GM19193 (cell line): ENCODE measurements around the gene GCKR.

Experiments used
- POLR2A ChIP-seq: IDR thresholded peaks from 4 replicates; pipeline ENCODE4 v1.6.1; 2011; ENCODE audit not compliant: insufficient read depth, insufficient read length; ENCODE audit errors: extremely low read depth

The GCKR gene

DNA sequence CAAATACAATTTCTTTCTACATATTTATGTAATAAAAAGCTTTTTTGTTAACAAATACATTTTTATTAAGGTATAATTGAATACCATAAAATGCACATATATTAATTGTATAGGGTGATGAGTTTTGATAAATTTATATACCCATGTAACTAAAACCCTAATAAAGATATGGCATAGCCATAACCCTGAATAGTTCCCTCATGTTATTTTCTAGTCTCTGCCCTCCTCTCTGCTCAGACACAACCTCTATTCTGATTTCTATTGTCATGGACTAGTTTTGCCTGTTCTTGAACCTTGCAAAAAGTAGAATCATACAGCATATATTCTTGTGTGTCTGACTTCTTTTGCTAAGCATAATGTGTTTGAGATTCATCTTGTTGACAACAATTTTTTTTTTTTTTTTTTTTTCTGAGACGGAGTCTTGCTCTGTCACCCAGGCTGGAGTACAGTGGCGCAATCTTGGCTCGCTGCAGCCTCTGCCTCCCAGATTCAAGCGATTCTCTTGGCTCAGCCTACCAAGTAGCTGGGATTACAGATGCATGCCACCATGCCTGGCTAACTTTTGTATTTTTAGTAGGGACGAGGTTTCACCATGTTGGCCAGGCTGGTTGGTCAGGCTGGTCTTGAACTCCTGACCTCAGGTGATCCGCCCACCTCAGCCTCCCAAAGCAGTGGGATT, 47.6 kb downstream of the GCKR start:
- no peak for TF ChIP-seq POLR2A

DNA sequence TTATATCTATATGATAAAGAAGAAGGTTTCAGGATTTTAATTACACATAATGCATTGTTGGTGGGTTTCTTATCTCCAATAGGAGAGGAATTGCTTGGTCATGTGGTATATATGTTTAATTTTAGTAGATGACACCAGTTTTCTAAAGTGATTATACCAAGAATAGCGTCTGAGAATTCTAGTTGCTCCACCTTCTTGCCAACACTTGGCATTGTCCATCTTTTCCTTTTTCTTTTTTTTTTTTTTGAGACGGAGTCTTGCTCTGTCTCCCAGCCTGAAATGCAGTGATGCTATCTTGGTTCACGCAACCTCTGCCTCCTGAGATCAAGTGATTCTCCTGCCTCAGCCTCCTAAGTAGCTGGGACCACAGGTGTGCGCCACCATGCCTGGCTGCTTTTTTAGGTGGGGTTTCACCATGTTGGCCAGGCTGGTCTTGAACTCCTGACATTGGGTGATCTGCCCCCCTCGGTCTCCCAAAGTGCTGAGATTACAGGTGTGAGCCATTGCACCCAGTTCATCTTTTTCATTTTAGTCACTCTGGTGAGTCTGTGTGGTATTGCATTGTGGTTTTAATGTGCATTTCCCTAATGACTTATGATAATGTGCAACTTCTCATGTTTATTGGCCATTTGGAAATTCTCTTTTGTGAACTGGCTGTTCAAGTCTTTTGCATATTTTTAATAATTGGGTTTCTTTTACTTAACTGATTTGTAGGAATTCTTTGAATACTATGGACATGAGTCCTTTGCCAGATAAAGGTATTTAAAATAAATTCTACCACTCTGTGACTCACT, 48.9 kb downstream of the GCKR start:
- no peak for TF ChIP-seq POLR2A

- no peak for TF ChIP-seq POLR2A
Observed at GRCh38 chr2:27549303-27549702, 52.7 kb downstream of the GCKR start.

GRCh38 chr2:27551514-27551913, 54.9 kb downstream of the GCKR start:
- TF ChIP-seq POLR2A = no peak

DNA sequence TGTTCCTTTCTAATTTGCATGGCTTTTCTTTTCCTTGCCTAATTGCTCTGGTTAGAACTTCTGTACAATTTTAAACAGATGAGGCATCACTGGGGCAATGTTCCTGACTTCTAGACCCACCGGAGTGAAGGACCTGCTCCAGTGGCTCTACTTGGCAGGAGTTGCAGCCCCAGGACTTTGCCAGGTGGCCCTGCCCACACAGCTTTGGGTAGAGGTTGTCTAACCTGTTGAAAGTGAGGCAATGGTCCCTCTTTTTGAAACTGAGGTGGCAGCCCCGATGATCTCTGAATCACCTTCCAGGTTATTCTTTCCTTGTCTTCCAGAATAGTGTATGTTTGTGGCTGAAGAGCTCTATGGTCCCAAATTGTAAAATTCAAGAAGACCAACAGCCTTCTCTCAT, 56.3 kb downstream of the GCKR start:
- TF ChIP-seq POLR2A = no peak

- TF ChIP-seq POLR2A = no peak
Observed at GRCh38 chr2:27559228-27559627, 62.6 kb downstream of the GCKR start.

GRCh38 chr2:27561060-27561459, 64.4 kb downstream of the GCKR start:
- TF ChIP-seq POLR2A = no peak

DNA sequence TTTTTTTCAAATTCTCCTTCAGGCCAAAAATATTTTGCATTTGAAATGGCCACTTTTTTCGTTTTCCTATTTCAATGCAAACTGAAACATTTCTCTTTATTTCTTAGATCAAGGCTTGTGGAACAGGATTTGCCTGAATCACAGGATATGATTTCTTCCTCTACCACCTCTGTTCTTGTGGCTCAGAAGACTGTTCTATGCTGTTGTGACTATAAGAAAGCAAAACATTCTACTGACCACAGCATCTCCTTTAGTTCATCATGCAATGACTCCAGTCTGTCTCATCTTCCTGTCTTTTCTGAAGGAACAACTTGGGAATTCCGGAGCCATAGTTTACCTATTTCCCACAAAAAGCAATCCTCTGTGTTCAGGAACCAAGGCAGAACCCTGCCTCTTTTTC, 70.0 kb downstream of the GCKR start:
- no peak for TF ChIP-seq POLR2A

DNA sequence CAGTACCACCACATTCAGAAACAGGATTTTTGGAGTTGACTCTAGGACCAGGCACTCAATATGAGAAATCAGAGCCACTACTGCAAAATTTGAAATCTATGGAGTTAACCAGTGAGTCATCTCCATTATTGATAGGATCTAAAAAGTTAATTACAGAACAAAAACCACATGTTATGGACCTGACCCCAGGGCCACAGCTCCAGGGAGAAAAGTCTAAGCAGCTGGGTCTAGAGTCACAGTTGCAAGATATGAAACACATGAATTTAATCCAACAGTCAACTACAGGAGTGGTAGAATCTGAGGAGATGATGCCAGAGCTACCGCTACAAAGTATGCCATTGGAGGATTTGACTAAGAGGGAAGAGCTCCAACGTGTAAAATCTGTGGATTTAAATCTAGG, 72.8 kb downstream of the GCKR start:
- TF ChIP-seq POLR2A = no peak

DNA sequence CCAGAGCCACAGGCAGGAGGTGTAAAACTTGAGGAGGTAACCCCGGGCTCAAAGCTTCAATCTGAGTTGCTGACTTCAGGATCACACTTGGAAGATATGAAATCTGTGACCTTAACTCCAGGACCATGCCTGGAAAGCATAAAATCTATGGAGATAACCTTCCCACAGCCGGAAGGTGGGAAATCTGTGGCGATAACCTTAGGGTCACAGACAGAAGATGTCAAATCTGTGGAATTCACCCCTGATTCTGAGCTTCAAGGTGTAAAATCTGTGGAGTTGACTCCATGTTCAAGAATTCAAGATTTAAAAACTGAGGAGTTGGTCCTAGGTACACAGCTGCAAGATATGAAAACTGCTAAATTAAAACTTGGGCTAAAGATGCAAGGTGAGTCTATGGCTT, 74.6 kb downstream of the GCKR start:
- no peak for TF ChIP-seq POLR2A

GRCh38 chr2:27571681-27572080, 75.0 kb downstream of the GCKR start:
- no peak for TF ChIP-seq POLR2A

GRCh38 chr2:27572439-27572838, 75.8 kb downstream of the GCKR start:
- no peak for TF ChIP-seq POLR2A

- TF ChIP-seq POLR2A = no peak
Observed at GRCh38 chr2:27572998-27573429, 76.4 kb downstream of the GCKR start.
